ENCODE data around the gene ITPRID2. TPM values are rescaled to one million over a fixed set of nuclear protein-coding genes. Genes with fewer than 3 reads are reported as not detected.

ITPRID2 gene
- total and polyA plus RNA-seq, 10 of the 15 experiments (the other 5 are each of a cell fraction or from before 2014, with no cell fraction given), result 4.7 to 23.7 (median 13.1) TPM

DNA sequence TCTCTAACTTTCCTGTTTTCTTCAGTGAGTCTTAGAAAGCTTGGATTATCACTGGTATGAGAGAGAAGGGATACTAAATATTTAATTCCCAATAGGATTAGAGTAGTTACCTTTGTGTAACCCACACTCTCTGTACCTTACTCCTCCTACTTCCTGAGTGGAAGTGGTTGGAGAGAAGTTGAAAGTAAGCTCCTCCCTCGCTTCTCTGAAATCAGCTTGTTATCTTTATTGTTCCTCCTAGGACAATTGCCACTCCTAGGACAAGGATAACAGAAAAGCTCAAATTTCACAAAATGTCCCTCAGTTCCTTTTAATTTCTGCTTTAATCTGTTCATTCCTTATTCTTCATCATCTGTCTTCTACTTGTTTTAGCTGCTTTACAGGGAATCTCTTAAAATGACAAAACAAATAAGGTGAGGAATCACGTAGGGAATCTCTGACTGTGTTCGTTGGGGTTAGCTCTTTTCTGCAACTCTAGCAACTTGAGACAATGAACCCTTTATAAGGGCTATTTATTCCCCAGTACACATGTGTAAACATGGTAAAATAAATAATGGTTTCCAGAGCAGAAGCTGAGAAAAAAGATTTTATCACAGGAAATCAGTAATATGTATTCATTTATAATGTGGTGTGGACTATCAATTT is 8.6 kb downstream of the ITPRID2 start:
- ChIA-PET RAD21 (ENCODE audit: unreplicated experiment) (interaction anchor here (0.8 to 1.6 kb wide), 3 partner anchors 9 to 159 kb away, joined by 3 to 4 read pairs (median 3); no protein-coding TSS in a partner anchor), SMC1A (ENCODE audit: uncharacterized antibody, unreplicated experiment) (interaction anchor here (1.0 to 2.2 kb wide), 2 partner anchors 10 to 157 kb away, joined by 4 to 12 read pairs; no protein-coding TSS in a partner anchor), POLR2A (no interaction called here), CTCF (interaction anchor here (0.6 to 2.5 kb wide), 7 partner anchors 10 to 1758 kb away, joined by 3 to 10 read pairs (median 4); no protein-coding TSS in a partner anchor)
- Histone ChIP-seq H3K4me3 (no peak overlapping the region), H3K9ac (ENCODE audit: control insufficient read depth, insufficient read depth, low read length) (no peak overlapping the region), H3K79me2 (ENCODE audit: control insufficient read depth, insufficient read depth, low read length) (peaks cover 2% of the 10 kb centered on the region), H3K9me3 (replicated peaks; ENCODE audit: control insufficient read depth, insufficient read depth, low read length) (no peaks in the 10 kb centered on the region), H3K4me1 (ENCODE audit: control insufficient read depth, insufficient read depth, low read length) (no peaks in the 10 kb centered on the region), H3K27ac (ENCODE audit: control insufficient read depth, insufficient read depth) (no peak overlapping the region), H3K4me2 (ENCODE audit: control insufficient read depth, insufficient read depth) (no peak overlapping the region), H2AFZ (ENCODE audit: control insufficient read depth, low read depth, low read length) (no peak overlapping the region), H3K27me3 (replicated peaks in 1 of 2; ENCODE audit: control insufficient read depth in 2 of 2, insufficient read depth in 2 of 2, low read length in 1 of 2) (no peaks in the 10 kb centered on the region), H3K36me3 (ENCODE audit: control insufficient read depth in 2 of 2, insufficient read depth in 2 of 2, low read length in 1 of 2) (peaks cover 0 to 7% of the 10 kb centered on the region in 2 experiments; a peak in 2 of 4 replicates), H4K20me1 (ENCODE audit: control insufficient read depth, insufficient read depth) (no peaks in the 10 kb centered on the region)
- no peak for TF ChIP-seq PML (IDR thresholded peaks at IDR 0.05; ENCODE audit: low read length)
- no peak for TF ChIP-seq NBN (IDR thresholded peaks at IDR 0.05)
- TF ChIP-seq ESRRA (IDR thresholded peaks at IDR 0.05; ENCODE audit: low read length), result no peak
- no peak for TF ChIP-seq NR2C2 (IDR thresholded peaks at IDR 0.05; ENCODE audit: borderline replicate concordance, control insufficient read depth, insufficient read length, low read depth)
- TF ChIP-seq, protein P1, sequence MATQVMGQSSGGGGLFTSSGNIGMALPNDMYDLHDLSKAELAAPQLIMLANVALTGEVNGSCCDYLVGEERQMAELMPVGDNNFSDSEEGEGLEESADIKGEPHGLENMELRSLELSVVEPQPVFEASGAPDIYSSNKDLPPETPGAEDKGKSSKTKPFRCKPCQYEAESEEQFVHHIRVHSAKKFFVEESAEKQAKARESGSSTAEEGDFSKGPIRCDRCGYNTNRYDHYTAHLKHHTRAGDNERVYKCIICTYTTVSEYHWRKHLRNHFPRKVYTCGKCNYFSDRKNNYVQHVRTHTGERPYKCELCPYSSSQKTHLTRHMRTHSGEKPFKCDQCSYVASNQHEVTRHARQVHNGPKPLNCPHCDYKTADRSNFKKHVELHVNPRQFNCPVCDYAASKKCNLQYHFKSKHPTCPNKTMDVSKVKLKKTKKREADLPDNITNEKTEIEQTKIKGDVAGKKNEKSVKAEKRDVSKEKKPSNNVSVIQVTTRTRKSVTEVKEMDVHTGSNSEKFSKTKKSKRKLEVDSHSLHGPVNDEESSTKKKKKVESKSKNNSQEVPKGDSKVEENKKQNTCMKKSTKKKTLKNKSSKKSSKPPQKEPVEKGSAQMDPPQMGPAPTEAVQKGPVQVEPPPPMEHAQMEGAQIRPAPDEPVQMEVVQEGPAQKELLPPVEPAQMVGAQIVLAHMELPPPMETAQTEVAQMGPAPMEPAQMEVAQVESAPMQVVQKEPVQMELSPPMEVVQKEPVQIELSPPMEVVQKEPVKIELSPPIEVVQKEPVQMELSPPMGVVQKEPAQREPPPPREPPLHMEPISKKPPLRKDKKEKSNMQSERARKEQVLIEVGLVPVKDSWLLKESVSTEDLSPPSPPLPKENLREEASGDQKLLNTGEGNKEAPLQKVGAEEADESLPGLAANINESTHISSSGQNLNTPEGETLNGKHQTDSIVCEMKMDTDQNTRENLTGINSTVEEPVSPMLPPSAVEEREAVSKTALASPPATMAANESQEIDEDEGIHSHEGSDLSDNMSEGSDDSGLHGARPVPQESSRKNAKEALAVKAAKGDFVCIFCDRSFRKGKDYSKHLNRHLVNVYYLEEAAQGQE (IDR thresholded peaks at IDR 0.05; ENCODE audit: low read depth, low read length), result no peak
- TF ChIP-seq STAT3 (IDR thresholded peaks at IDR 0.05; ENCODE audit: low read depth, low read length), result no peak
- TF ChIP-seq, protein P2, sequence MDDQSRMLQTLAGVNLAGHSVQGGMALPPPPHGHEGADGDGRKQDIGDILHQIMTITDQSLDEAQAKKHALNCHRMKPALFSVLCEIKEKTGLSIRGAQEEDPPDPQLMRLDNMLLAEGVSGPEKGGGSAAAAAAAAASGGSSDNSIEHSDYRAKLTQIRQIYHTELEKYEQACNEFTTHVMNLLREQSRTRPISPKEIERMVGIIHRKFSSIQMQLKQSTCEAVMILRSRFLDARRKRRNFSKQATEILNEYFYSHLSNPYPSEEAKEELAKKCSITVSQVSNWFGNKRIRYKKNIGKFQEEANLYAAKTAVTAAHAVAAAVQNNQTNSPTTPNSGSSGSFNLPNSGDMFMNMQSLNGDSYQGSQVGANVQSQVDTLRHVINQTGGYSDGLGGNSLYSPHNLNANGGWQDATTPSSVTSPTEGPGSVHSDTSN (IDR thresholded peaks at IDR 0.05; ENCODE audit: insufficient replicate concordance, low read depth, low read length), result no peak
- 95% methylated on average over 3 of the region's 3 CpGs for WGBS (ENCODE audit: insufficient coverage, insufficient replicate concordance, low lambda C conversion rate, missing lambda C conversion rate)
- FAIRE-seq, result no peak
- no TSS peak for BruUV-seq (replicated peaks)
- ATAC-seq, result no peak
- intact Hi-C loops (cut with micrococcal nuclease; ENCODE audit: unreplicated experiment) (loop anchor here (10.0 kb wide), 2 partner anchors 445 to 805 kb away; partner anchors contain the start of gene ITGA4), in situ Hi-C loops (cut with MboI) (loop anchor here (5.0 kb wide), 1 partner anchor 153 kb away; no protein-coding TSS in a partner anchor)
- no peak for DNase-seq (ENCODE audit: low read depth, low spot score)
